Measurements from ENCODE around the gene ARG1.
A peak's percentile ranks its signal among the peaks of the same experiment; 100 is the strongest.

ARG1 gene

GRCh38 chr6:131586543-131586942 is 13.5 kb downstream of the ARG1 start:
- DNase-seq (ENCODE audit: low read depth), result no peak

- no peak for DNase-seq (ENCODE audit: low read depth)
Measured at GRCh38 chr6:131587909-131588308, 14.9 kb downstream of the ARG1 start.

GRCh38 chr6:131588643-131589042 is 15.6 kb downstream of the ARG1 start:
- DNase-seq (ENCODE audit: low read depth), result no peak

- no peak for DNase-seq (ENCODE audit: low read depth)
Measured at GRCh38 chr6:131592935-131593334, 19.9 kb downstream of the ARG1 start.

DNA sequence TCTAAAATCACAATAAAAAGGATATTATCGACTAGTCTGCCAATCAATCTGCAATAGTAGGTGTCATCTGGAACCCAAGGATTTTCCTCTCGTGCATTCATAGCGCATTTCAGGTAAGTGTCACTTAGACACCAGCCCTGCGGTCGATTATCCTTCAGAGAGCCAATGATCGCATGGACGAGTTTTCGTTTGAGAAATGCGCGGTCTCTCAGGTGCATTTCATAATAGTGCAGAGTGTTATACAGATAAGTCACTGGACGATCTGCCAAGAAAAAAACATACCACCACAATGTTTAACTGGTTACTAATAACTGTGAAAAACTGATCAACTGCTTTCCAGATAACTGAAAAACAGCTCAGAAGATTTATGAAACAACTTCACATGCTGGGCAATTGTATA is 21.0 kb downstream of the ARG1 start:
- no peak for DNase-seq (ENCODE audit: low read depth)

GRCh38 chr6:131597446-131597845 is 24.4 kb downstream of the ARG1 start:
- DNase-seq (ENCODE audit: low read depth), result no peak

DNA sequence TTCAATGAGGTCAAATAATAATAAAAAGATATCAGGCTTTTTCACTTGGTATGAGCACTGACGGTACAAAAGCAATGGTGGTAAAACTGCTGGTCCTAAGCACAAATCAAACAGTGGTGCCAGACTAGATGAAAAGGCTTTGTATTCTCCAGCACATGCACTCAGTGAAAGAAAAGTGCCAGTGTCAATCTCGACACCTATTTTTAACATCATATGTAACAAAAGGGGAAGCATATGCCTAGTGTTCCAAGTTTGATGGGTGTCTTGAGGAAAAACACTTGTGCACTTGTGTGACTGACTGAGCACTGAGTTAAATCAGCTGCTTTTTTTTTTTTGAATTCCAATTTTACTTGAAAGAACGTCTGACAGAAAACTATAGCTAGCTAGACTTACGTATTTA is 27.7 kb downstream of the ARG1 start:
- no peak for DNase-seq (ENCODE audit: low read depth)

- no peak for DNase-seq (ENCODE audit: low read depth)
Measured at GRCh38 chr6:131602781-131603312, 29.8 kb downstream of the ARG1 start.

- no peak for DNase-seq (ENCODE audit: low read depth)
Measured at GRCh38 chr6:131613296-131613925, 40.4 kb downstream of the ARG1 start.

DNA sequence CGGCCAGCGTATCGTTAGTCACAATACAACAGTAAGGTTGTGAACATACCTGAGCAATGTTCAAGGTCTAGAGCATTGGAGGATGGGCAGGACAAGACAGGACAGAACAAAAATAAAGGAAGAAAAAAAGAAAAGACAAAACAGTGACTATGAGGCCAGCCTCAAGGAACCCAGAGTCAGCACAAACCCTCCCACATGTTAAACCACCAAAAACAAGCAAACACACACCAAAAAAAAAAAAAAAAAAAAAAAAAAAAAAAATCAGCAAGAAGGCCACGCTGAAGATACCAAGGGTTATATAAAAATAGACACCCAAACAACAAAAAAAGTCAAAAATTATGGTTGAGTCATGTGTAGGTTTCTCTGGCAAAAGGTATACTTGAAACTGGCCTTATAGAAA is 42.2 kb downstream of the ARG1 start:
- no peak for DNase-seq (ENCODE audit: low read depth)

- DNase-seq (ENCODE audit: low read depth), result peak; percentile 91
Measured at GRCh38 chr6:131627724-131628682, 55.0 kb downstream of the ARG1 start, which contains the start of gene MED23. TSS of gene MED23 (minus strand) at chr6:131628242. CDS start at chr6:131628049, 193 bp downstream.

GRCh38 chr6:131628726-131629125 is 55.7 kb downstream of the ARG1 start:
- no peak for DNase-seq (ENCODE audit: low read depth)

DNA sequence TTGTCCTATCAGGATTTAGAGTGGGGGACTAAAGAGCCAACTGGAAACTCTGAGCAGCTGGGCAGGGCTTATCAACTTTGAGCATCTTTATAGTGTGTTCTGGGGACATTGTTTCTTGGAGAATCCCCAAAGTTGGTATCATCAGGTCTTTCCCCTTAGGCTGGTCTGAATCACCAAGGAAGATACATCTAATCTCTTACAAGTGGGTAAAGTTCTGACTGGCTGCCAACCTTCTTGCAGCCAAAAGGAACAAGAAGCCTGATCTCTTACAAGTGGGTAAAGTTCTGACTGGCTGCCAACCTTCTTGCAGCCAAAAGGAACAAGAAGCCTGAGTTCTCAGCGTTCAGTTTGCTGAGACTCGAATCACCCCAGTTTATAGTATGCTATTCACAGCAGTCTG is 56.6 kb downstream of the ARG1 start:
- no peak for DNase-seq (ENCODE audit: low read depth)

DNA sequence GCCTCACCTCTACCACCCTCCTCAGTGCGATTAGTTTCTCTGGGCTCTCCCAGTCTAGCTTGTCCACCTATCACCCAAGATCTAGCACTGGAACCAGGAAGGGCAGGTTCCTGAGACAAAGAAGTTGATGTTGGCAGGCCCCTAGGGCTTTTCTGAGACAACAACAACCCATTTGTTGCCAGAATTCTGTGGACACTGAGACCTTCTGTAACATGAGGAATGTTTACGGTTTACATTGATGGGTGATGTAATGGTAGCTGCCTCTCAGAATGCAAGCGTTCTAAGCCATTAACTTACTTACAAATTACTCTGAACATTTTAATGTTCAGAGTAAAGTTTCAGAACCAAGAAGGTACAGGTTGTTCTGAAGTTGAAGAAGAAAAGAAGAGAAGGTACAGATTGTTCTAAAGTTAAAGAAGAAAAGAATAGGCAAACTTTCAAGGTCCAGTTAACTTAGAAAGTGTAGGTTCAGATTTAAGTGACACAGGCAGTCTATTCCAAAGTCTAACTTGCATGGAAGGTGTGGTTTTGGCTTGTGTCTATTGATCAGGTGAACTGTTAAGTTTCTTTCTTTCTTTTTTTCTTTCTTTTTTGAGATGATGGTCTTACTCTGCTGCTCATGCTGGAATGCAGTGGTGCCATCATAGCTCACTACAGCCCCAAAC is 58.7 kb downstream of the ARG1 start:
- DNase-seq (ENCODE audit: low read depth), result no peak

Data from stimulated activated CD8-positive, alpha-beta memory T cell treated with anti-CD3 and anti-CD28 coated beads, Interleukin-4, amount 100 ng/mL, for 24 hours (primary cell).